H1 (cell line): ENCODE data around the gene IFI16. TPM values are rescaled to one million over a fixed set of nuclear protein-coding genes. Genes with fewer than 3 reads are reported as not detected.

Experiments used
- CHD1 ChIP-seq: IDR thresholded peaks from 2 replicates; pipeline ENCODE4 v1.6.1; 2012; ENCODE audit warnings: low read depth, low read length, improper control_type of control experiment
- KDM1A ChIP-seq: fragments of 200-600, 300-600 bp; sonication (generic); IDR thresholded peaks from 2 replicates; pipeline ENCODE4 v1.7.1; 2016; ENCODE audit warnings: mild to moderate bottlenecking, low read length, borderline replicate concordance
- polyA plus RNA-seq, 7 experiments: library from polyadenylated mRNA; depleted of rRNA in 3 of 7; stranded (reverse) in 5 of 7; unstranded in 2 of 7; fragments of >200 nt in 5 of 7; fragments of 200-250 nt in 2 of 7; gene quantifications; 1 replicate in 5 of 7; 2 replicates in 1 of 7; 4 replicates in 1 of 7; pipeline versions ENCODE4 v1.2.1 to v1.2.3, GENCODE V29; 2011 to 2013; ENCODE audit warnings: missing spikeins in 2 of 7, mixed read lengths in 2 of 7
- total RNA-seq: library from RNA; stranded (reverse); fragmentation: NEBNext Ultra II Directional; extraction: Animal tissue kit (Norgen Biotek cat#: 25700); gene quantifications from 2 replicates; pipeline ENCODE4 v1.2.1, GENCODE V29; 2021

IFI16 gene
- total and polyA plus RNA-seq, 2 of the 8 experiments (the other 6 are each of a cell fraction or from before 2014, with no cell fraction given) = 0.63 to 0.74 TPM

DNA sequence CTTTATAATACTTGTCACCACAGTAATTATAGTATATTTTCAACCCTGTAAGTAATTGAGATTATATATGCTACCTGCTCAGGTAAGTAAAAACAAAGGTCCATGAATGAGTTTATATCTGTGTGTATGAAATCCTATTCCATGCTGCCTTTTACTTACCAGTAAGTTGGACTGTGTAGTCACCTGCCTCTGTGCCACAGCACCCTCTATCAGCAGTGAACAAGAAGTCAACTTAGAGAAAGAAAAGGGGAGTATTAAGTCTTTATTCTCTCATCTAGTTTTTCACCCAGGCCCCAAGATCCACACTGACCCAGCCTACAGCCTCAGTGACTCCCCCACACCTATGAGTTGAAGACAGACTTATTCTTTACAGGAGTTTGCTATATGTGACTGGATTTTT lies 36.9 kb upstream of the IFI16 start (continued):
- TF ChIP-seq CHD1 (no peak), KDM1A (no peak)
